Fibroblast of lung (primary cell): ENCODE data around the gene STK11. TPM values are rescaled to one million over a fixed set of nuclear protein-coding genes. Genes with fewer than 3 reads are reported as not detected.

Experiments
- DNase-seq, 2 donors: peaks; one replicate each; pipeline versions ENCODE4 v3.0.0 to v3.0.0-alpha.2; 2010; ENCODE audit warnings: low read depth in 2 of 2
- H2AFZ ChIP-seq: 2 replicates; pipeline ENCODE4 v1.5.1; 2012; ENCODE audit warnings: low read length, control low read depth, inconsistent platforms
- H3K27ac ChIP-seq: 2 replicates; pipeline ENCODE4 v1.5.1; 2011; ENCODE audit warnings: low read length, control low read depth; ENCODE audit not compliant: insufficient read depth
- H3K27me3 ChIP-seq: 2 replicates; pipeline ENCODE4 v1.5.1; 2011; ENCODE audit warnings: mild to moderate bottlenecking, low read length; ENCODE audit not compliant: control insufficient read depth, insufficient read depth
- H3K36me3 ChIP-seq: 2 replicates; pipeline ENCODE4 v1.5.1; 2011; ENCODE audit warnings: low read length; ENCODE audit not compliant: control insufficient read depth, insufficient read depth
- H3K4me1 ChIP-seq: 2 replicates; pipeline ENCODE4 v1.5.1; 2011; ENCODE audit warnings: low read length; ENCODE audit not compliant: control insufficient read depth, insufficient read depth; ENCODE audit errors: extremely low read depth
- H3K4me2 ChIP-seq: 2 replicates; pipeline ENCODE4 v1.5.1; 2011; ENCODE audit warnings: low read length, control low read depth; ENCODE audit not compliant: insufficient read depth; ENCODE audit errors: extremely low read depth
- H3K4me3 ChIP-seq, 4 experiments: fragments of 200-600 bp in 1 of 4; sonication (generic) in 1 of 4; replicated peaks in 1 of 4; 2 replicates each; pipeline ENCODE4 v1.5.1; 2011 to 2016; ENCODE audit warnings: low read length in 4 of 4, low read depth in 3 of 4, mild to moderate bottlenecking in 3 of 4, control low read depth in 2 of 4, inconsistent platforms in 1 of 4, mixed read lengths in 1 of 4; ENCODE audit not compliant: insufficient read depth in 1 of 4; ENCODE audit errors: control extremely low read depth in 1 of 4
- H3K79me2 ChIP-seq: 2 replicates; pipeline ENCODE4 v1.5.1; 2012; ENCODE audit warnings: mild to moderate bottlenecking, low read length, inconsistent platforms; ENCODE audit not compliant: control insufficient read depth, insufficient read depth
- H3K9ac ChIP-seq: 2 replicates; pipeline ENCODE4 v1.5.1; 2011; ENCODE audit warnings: mild to moderate bottlenecking, low read length, control low read depth; ENCODE audit not compliant: insufficient read depth
- H3K9me3 ChIP-seq: 2 replicates; pipeline ENCODE4 v1.5.1; 2012; ENCODE audit warnings: low read depth, low read length; ENCODE audit not compliant: control insufficient read depth, insufficient read depth
- H4K20me1 ChIP-seq: 2 replicates; pipeline ENCODE4 v1.5.1; 2011; ENCODE audit warnings: low read length; ENCODE audit not compliant: control insufficient read depth, insufficient read depth; ENCODE audit errors: extremely low read depth
- EZH2 ChIP-seq: IDR thresholded peaks from 2 replicates; pipeline ENCODE4 v1.5.1; 2012; ENCODE audit warnings: low read length, control low read depth, mild to moderate bottlenecking; ENCODE audit errors: missing control alignments
- polyA plus RNA-seq, 2 donors: library from polyadenylated mRNA; depleted of rRNA in 1 of 2; stranded (reverse) in 1 of 2; unstranded in 1 of 2; fragments of >200 nt; gene quantifications; 2 replicates each; pipeline ENCODE4 v1.2.1, GENCODE V29; 2011 to 2012; ENCODE audit warnings: missing spikeins in 1 of 2
- total RNA-seq: library from RNA; depleted of rRNA; stranded (reverse); fragments of >200 nt; gene quantifications from 2 replicates; pipeline ENCODE4 v1.2.1, GENCODE V29; 2014
- TF ChIP-seq, protein P1 (sequence below), 2 donors: IDR thresholded peaks in 1 of 2; conservative IDR thresholded peaks in 1 of 2; 1 replicate in 1 of 2; 2 replicates in 1 of 2; pipeline ENCODE4 v1.5.1; 2011 to 2012; ENCODE audit warnings: low read length in 2 of 2, control low read depth in 1 of 2, inconsistent platforms in 1 of 2, low read depth in 1 of 2, mild to moderate bottlenecking in 1 of 2

Gene STK11
- total and polyA plus RNA-seq, 2 donors (not counting 1 experiment from before 2014, with no cell fraction given): 23.7 to 96.6 TPM

DNA sequence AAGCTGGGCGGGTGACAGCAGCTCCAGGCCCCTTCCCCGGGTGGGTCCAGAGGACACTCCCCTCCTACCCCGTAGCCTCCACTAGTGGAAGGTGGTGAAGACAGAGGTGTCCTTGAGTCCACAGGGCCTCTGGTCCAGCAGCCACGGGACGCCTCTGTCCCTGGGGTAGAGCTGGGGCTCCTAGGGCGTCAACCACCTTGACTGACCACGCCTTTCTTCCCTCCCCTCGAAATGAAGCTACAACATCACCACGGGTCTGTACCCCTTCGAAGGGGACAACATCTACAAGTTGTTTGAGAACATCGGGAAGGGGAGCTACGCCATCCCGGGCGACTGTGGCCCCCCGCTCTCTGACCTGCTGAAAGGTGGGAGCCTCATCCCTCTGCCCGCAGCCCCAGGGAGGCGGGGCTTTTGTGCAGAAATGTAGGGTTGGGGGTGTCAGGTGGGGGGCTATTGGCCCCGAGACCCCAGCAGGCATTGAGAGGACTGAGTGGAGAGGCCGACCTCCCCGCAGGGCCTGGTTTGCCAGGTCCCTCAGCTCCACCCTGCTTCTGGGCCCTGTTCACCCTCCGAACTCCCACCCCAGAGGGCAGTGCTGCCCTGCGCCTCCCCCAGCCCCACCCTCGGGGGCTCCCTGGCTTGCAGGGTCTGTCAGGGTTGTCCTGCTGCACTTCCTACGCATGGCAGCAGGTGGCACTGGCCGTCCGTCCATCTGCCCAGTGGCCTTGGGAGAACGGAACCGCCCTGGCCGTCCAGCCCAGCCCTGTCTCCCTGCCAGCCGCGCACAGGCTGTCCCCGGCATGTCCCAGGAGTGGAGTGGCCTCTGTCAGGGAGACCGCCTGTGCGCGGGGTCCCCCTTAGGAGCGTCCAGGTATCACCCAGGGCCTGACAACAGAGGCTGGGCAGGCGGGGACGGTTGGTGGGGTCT lies 15.7 kb downstream of the STK11 start:
- Histone ChIP-seq H2AFZ (no peak overlapping the region), H3K79me2 (peaks cover 25% of the 10 kb centered on the region)

DNA sequence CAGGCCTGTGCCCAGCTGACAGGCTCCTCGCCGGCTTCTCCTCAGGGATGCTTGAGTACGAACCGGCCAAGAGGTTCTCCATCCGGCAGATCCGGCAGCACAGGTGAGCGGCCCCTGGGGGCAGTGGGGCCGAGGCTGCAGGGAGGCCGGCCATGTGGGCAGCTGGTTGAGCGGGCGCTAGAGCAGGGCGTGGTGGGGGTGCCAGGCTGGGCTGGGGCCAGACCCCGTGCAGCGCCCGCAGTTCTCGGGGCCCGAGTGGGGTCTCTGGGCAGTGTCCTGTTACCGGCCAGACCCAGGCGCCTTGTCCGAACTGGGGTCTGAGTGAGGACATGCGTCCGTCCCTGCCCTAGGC lies 16.3 kb downstream of the STK11 start:
- Histone ChIP-seq H3K9ac (peak overlapping the region; percentile 37), H3K4me3 (no peak overlapping the region), H4K20me1 (no peaks in the 10 kb centered on the region), H3K4me1 (peaks cover 4% of the 10 kb centered on the region), H3K27ac (no peak overlapping the region), H3K36me3 (peaks cover 38% of the 10 kb centered on the region), H2AFZ (no peak overlapping the region), H3K27me3 (no peaks in the 10 kb centered on the region), H3K4me2 (no peak overlapping the region), H3K79me2 (peaks cover 20% of the 10 kb centered on the region), H3K9me3 (no peaks in the 10 kb centered on the region)
- no peak for TF ChIP-seq EZH2
- TF ChIP-seq, protein P1, sequence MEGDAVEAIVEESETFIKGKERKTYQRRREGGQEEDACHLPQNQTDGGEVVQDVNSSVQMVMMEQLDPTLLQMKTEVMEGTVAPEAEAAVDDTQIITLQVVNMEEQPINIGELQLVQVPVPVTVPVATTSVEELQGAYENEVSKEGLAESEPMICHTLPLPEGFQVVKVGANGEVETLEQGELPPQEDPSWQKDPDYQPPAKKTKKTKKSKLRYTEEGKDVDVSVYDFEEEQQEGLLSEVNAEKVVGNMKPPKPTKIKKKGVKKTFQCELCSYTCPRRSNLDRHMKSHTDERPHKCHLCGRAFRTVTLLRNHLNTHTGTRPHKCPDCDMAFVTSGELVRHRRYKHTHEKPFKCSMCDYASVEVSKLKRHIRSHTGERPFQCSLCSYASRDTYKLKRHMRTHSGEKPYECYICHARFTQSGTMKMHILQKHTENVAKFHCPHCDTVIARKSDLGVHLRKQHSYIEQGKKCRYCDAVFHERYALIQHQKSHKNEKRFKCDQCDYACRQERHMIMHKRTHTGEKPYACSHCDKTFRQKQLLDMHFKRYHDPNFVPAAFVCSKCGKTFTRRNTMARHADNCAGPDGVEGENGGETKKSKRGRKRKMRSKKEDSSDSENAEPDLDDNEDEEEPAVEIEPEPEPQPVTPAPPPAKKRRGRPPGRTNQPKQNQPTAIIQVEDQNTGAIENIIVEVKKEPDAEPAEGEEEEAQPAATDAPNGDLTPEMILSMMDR (conservative IDR thresholded peaks at IDR 0.05 in 1 of 2, IDR thresholded peaks at IDR 0.05 in 1 of 2; ENCODE audit: low read depth in 1 of 2, low read length in 2 of 2): no peak
- DNase-seq: no peak

More for the DNA sequence above, 15.7 kb downstream of the STK11 start:
- H3K9ac ChIP-seq: peak overlapping the region; percentile 37
- peak; percentile 40 to 59 for DNase-seq
- H3K27ac ChIP-seq: no peak overlapping the region
- H4K20me1 ChIP-seq: no peaks in the 10 kb centered on the region
- no peaks in the 10 kb centered on the region for H3K9me3 ChIP-seq
- no peaks in the 10 kb centered on the region for H3K27me3 ChIP-seq
- no peak overlapping the region for H3K4me2 ChIP-seq
- H3K4me1 ChIP-seq: peaks cover 4% of the 10 kb centered on the region
- TF ChIP-seq, protein P1 (conservative IDR thresholded peaks at IDR 0.05 in 1 of 2, IDR thresholded peaks at IDR 0.05 in 1 of 2; ENCODE audit: low read depth in 1 of 2, low read length in 2 of 2): peak; percentile 56 to 65
- no peak for TF ChIP-seq EZH2
- no peak overlapping the region for H3K4me3 ChIP-seq
- peaks cover 33% of the 10 kb centered on the region for H3K36me3 ChIP-seq

DNA sequence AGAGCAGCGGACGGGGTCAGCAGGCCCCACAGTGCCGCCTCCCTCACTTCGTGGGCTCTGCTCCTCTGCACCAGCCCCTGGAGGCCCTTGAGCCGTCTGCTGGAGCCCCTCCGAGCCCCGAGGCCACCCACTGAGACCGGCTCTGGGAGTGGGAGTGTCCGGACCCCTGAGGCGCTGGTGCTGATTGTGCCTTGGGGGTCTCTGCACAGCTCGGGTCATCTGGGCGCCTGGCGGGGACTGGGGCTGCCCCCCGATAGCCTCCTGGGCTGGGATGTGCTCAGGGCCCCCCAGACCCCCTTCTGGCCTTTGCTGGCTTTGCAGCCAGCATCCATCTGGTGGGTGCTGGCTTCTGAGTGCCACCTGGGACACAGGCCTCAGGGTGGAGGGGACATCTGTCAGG lies 16.8 kb downstream of the STK11 start:
- peaks cover 15% of the 10 kb centered on the region for H3K79me2 ChIP-seq
- TF ChIP-seq, protein P1 (conservative IDR thresholded peaks at IDR 0.05 in 1 of 2, IDR thresholded peaks at IDR 0.05 in 1 of 2; ENCODE audit: low read depth in 1 of 2, low read length in 2 of 2): no peak
- TF ChIP-seq EZH2: no peak

More for the DNA sequence above, 16.8 kb downstream of the STK11 start:
- Histone ChIP-seq H4K20me1 (no peaks in the 10 kb centered on the region), H3K4me2 (no peak overlapping the region), H2AFZ (no peak overlapping the region), H3K27ac (no peak overlapping the region), H3K27me3 (no peaks in the 10 kb centered on the region), H3K36me3 (peaks cover 39% of the 10 kb centered on the region), H3K4me1 (peaks cover 4% of the 10 kb centered on the region), H3K9me3 (no peaks in the 10 kb centered on the region), H3K4me3 (no peak overlapping the region), H3K9ac (no peak overlapping the region)
- no peak for DNase-seq
